ENCODE results near the gene MYBPC1.

DNA sequence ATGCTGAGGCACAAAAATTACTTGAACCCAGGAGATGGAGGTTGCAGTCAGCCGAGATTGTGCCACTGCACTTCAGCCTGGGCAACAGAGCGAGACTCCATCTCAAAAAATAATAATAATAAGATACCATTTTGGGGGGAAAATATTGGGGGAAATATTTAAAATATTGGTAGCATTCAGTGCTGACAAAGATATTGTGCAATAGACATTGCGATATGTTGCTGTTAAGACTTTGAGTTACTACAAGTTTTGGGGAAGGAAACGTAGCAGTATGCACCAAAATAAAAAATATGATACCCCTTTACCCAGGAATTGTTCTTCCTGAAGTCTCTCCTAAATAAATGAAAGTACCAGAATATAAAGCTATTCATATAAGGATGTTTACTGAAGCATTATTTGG, 37.7 kb upstream of the MYBPC1 start:
- TF ChIP-seq, protein P1, sequence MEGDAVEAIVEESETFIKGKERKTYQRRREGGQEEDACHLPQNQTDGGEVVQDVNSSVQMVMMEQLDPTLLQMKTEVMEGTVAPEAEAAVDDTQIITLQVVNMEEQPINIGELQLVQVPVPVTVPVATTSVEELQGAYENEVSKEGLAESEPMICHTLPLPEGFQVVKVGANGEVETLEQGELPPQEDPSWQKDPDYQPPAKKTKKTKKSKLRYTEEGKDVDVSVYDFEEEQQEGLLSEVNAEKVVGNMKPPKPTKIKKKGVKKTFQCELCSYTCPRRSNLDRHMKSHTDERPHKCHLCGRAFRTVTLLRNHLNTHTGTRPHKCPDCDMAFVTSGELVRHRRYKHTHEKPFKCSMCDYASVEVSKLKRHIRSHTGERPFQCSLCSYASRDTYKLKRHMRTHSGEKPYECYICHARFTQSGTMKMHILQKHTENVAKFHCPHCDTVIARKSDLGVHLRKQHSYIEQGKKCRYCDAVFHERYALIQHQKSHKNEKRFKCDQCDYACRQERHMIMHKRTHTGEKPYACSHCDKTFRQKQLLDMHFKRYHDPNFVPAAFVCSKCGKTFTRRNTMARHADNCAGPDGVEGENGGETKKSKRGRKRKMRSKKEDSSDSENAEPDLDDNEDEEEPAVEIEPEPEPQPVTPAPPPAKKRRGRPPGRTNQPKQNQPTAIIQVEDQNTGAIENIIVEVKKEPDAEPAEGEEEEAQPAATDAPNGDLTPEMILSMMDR (IDR thresholded peaks at IDR 0.05 in 2 of 3, conservative IDR thresholded peaks at IDR 0.05 in 1 of 3; ENCODE audit: insufficient read depth in 2 of 3, low read depth in 1 of 3, low read length in 3 of 3) = no peak
- TF ChIP-seq PHF21A (IDR thresholded peaks at IDR 0.05; ENCODE audit: borderline replicate concordance, low read depth) (no peak), BDP1 (IDR thresholded peaks at IDR 0.05; ENCODE audit: insufficient read depth, insufficient read length) (no peak), NFRKB (IDR thresholded peaks at IDR 0.05; ENCODE audit: low read depth) (no peak), EP300 (IDR thresholded peaks at IDR 0.05; ENCODE audit: low read length) (no peak), ZNF232 (CRISPR knock-in tag; IDR thresholded peaks at IDR 0.05) (no peak), RFX5 (IDR thresholded peaks at IDR 0.05; ENCODE audit: low read depth, low read length) (no peak), POLR2A (conservative IDR thresholded peaks at IDR 0.05) (no peak), NELFE (IDR thresholded peaks at IDR 0.05; ENCODE audit: insufficient read depth, insufficient read length) (no peak), CREB1 (IDR thresholded peaks at IDR 0.05) (no peak), CREB1 (CRISPR knock-in tag; IDR thresholded peaks at IDR 0.05) (no peak)
- TF ChIP-seq, protein P2, sequence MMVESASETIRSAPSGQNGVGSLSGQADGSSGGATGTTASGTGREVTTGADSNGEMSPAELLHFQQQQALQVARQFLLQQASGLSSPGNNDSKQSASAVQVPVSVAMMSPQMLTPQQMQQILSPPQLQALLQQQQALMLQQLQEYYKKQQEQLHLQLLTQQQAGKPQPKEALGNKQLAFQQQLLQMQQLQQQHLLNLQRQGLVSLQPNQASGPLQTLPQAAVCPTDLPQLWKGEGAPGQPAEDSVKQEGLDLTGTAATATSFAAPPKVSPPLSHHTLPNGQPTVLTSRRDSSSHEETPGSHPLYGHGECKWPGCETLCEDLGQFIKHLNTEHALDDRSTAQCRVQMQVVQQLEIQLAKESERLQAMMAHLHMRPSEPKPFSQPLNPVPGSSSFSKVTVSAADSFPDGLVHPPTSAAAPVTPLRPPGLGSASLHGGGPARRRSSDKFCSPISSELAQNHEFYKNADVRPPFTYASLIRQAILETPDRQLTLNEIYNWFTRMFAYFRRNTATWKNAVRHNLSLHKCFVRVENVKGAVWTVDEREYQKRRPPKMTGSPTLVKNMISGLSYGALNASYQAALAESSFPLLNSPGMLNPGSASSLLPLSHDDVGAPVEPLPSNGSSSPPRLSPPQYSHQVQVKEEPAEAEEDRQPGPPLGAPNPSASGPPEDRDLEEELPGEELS (CRISPR knock-in tag; IDR thresholded peaks at IDR 0.05; ENCODE audit: borderline replicate concordance) = no peak

Measured in K562 (cell line).